ENCODE results near the gene EEF1AKMT3.
"Not testable (repeated sequence)": the region's sequence is repeated elsewhere in the genome, so short reads cannot be mapped to it uniquely, and the experiment has no call there.

The EEF1AKMT3 gene

GRCh38 chr12:57807285-57807684 lies 34.9 kb downstream of the EEF1AKMT3 start:
- no peak overlapping the region for H3K27ac Mint-ChIP-seq
- H3K4me3 Mint-ChIP-seq: no peak overlapping the region
- peaks cover 5% of the 10 kb centered on the region for H3K4me1 Mint-ChIP-seq

GRCh38 chr12:57808351-57808750 lies 35.9 kb downstream of the EEF1AKMT3 start:
- DNase-seq (no peak), ATAC-seq (no peak)
- H3K9me3 Mint-ChIP-seq: no peaks in the 10 kb centered on the region
- no peak overlapping the region for H3K27ac Mint-ChIP-seq
- H3K4me3 Mint-ChIP-seq: no peak overlapping the region
- H3K4me1 Mint-ChIP-seq: no peaks in the 10 kb centered on the region
- H3K27me3 Mint-ChIP-seq: no peaks in the 10 kb centered on the region

More at GRCh38 chr12:57807285-57807684, 34.9 kb downstream of the EEF1AKMT3 start:
- no peak for ATAC-seq
- DNase-seq: no peak
- Mint-ChIP-seq H3K9me3 (no peaks in the 10 kb centered on the region), H3K27me3 (no peaks in the 10 kb centered on the region)

GRCh38 chr12:57809425-57809824 lies 37.0 kb downstream of the EEF1AKMT3 start:
- H3K4me3 Mint-ChIP-seq: no peak overlapping the region
- peaks cover 2% of the 10 kb centered on the region for H3K4me1 Mint-ChIP-seq
- H3K27ac Mint-ChIP-seq: no peak overlapping the region
- H3K27me3 Mint-ChIP-seq: no peaks in the 10 kb centered on the region
- DNase-seq (no peak), ATAC-seq (no peak)
- no peaks in the 10 kb centered on the region for H3K9me3 Mint-ChIP-seq

- H3K4me3 Mint-ChIP-seq: no peak overlapping the region
- ATAC-seq: no peak
Measured at GRCh38 chr12:57810450-57810849, 38.0 kb downstream of the EEF1AKMT3 start.

GRCh38 chr12:57811028-57811755 lies 38.8 kb downstream of the EEF1AKMT3 start:
- Mint-ChIP-seq H3K4me3 (no peak overlapping the region), H3K27ac (peak overlapping the region in 1 of 2 donors; percentile 76), H3K4me1 (peaks cover 4% of the 10 kb centered on the region), H3K9me3 (no peaks in the 10 kb centered on the region), H3K27me3 (no peaks in the 10 kb centered on the region)
- ATAC-seq (no peak), DNase-seq (no peak)

More at GRCh38 chr12:57810450-57810849, 38.0 kb downstream of the EEF1AKMT3 start:
- Mint-ChIP-seq H3K4me1 (peaks cover 4% of the 10 kb centered on the region), H3K27ac (peak overlapping the region; percentile 43 to 76), H3K9me3 (no peaks in the 10 kb centered on the region), H3K27me3 (no peaks in the 10 kb centered on the region)
- DNase-seq: no peak

- H3K27ac Mint-ChIP-seq: peak overlapping the region in 1 of 2 donors; percentile 50
- no peaks in the 10 kb centered on the region for H3K9me3 Mint-ChIP-seq
- DNase-seq: no peak
- peaks cover 4% of the 10 kb centered on the region for H3K4me1 Mint-ChIP-seq
- H3K27me3 Mint-ChIP-seq: no peaks in the 10 kb centered on the region
- ATAC-seq: no peak
- H3K4me3 Mint-ChIP-seq: no peak overlapping the region
Measured at GRCh38 chr12:57813111-57813970, 40.9 kb downstream of the EEF1AKMT3 start.

GRCh38 chr12:57813971-57814772 lies 41.8 kb downstream of the EEF1AKMT3 start:
- peaks cover 4% of the 10 kb centered on the region for H3K4me1 Mint-ChIP-seq
- H3K4me3 Mint-ChIP-seq: peak overlapping the region in 1 of 2 donors; percentile 11
- ATAC-seq: peak; percentile 27
- H3K27ac Mint-ChIP-seq: peak overlapping the region; percentile 37 to 75
- no peak for DNase-seq
- H3K27me3 Mint-ChIP-seq: no peaks in the 10 kb centered on the region
- H3K9me3 Mint-ChIP-seq: no peaks in the 10 kb centered on the region

GRCh38 chr12:57815177-57816000 lies 43.0 kb downstream of the EEF1AKMT3 start:
- Mint-ChIP-seq H3K4me3 (no peak overlapping the region), H3K9me3 (no peaks in the 10 kb centered on the region), H3K4me1 (peaks cover 4% of the 10 kb centered on the region), H3K27me3 (no peaks in the 10 kb centered on the region), H3K27ac (peak overlapping the region in 1 of 2 donors; percentile 59)
- DNase-seq (no peak), ATAC-seq (no peak)

- Mint-ChIP-seq H3K4me3 (no peak overlapping the region), H3K27me3 (no peaks in the 10 kb centered on the region), H3K4me1 (peaks cover 8% of the 10 kb centered on the region), H3K27ac (peak overlapping the region in 1 of 2 donors; percentile 59), H3K9me3 (no peaks in the 10 kb centered on the region)
- no peak for ATAC-seq
- no peak for DNase-seq
Measured at GRCh38 chr12:57816001-57816854, 43.8 kb downstream of the EEF1AKMT3 start.

GRCh38 chr12:57816855-57817151 lies 44.4 kb downstream of the EEF1AKMT3 start:
- Mint-ChIP-seq H3K27me3 (no peaks in the 10 kb centered on the region), H3K4me1 (peaks cover 8% of the 10 kb centered on the region), H3K4me3 (no peak overlapping the region), H3K27ac (peak overlapping the region in 1 of 2 donors; percentile 59), H3K9me3 (no peaks in the 10 kb centered on the region)
- DNase-seq (no peak), ATAC-seq (no peak)

GRCh38 chr12:57817261-57817989 lies 45.0 kb downstream of the EEF1AKMT3 start:
- Mint-ChIP-seq H3K9me3 (no peaks in the 10 kb centered on the region), H3K27me3 (no peaks in the 10 kb centered on the region), H3K27ac (no peak overlapping the region), H3K4me3 (no peak overlapping the region), H3K4me1 (peaks cover 8% of the 10 kb centered on the region)
- DNase-seq (no peak), ATAC-seq (no peak)

GRCh38 chr12:57817990-57818331 lies 45.5 kb downstream of the EEF1AKMT3 start:
- H3K4me3 Mint-ChIP-seq, ATAC-seq, H3K27me3 Mint-ChIP-seq, H3K27ac Mint-ChIP-seq, H3K4me1 Mint-ChIP-seq, H3K9me3 Mint-ChIP-seq, DNase-seq: not testable (repeated sequence)

GRCh38 chr12:57820119-57820518 lies 47.7 kb downstream of the EEF1AKMT3 start:
- not testable (repeated sequence) for H3K27me3 Mint-ChIP-seq, H3K4me1 Mint-ChIP-seq, ATAC-seq, H3K4me3 Mint-ChIP-seq, DNase-seq, H3K9me3 Mint-ChIP-seq, H3K27ac Mint-ChIP-seq

GRCh38 chr12:57821015-57821414 lies 48.6 kb downstream of the EEF1AKMT3 start:
- DNase-seq, H3K4me3 Mint-ChIP-seq, ATAC-seq, H3K4me1 Mint-ChIP-seq, H3K9me3 Mint-ChIP-seq, H3K27me3 Mint-ChIP-seq: not testable (repeated sequence)
- peak overlapping the region; percentile 22 to 76 for H3K27ac Mint-ChIP-seq
